HG02981 (cell line): ENCODE data around the gene TNFRSF13B.
A peak's percentile ranks its signal among the peaks of the same experiment; 100 is the strongest.
"Not testable (repeated sequence)": the region's sequence is repeated elsewhere in the genome, so short reads cannot be mapped to it uniquely, and the experiment has no call there.

Experiments
- ATAC-seq: cut with Tn5 transposase; IDR thresholded peaks from one replicate; pipeline ENCODE4 v1.9.1; 2021; ENCODE audit warnings: mild to moderate bottlenecking, moderate library complexity; ENCODE audit not compliant: unreplicated experiment

The TNFRSF13B gene

GRCh38 chr17:16987830-16988601 is 16.1 kb upstream of the TNFRSF13B start:
- ATAC-seq = peak; percentile 71

- no peak for ATAC-seq
These were observed 15.3 kb upstream of the TNFRSF13B start for GRCh38 chr17:16987066-16987829.

- ATAC-seq = no peak
These were observed 14.5 kb upstream of the TNFRSF13B start for GRCh38 chr17:16986391-16986790.

GRCh38 chr17:16981928-16982327 is 10.0 kb upstream of the TNFRSF13B start:
- no peak for ATAC-seq

- ATAC-seq = peak; percentile 52
These were observed 9.2 kb upstream of the TNFRSF13B start for GRCh38 chr17:16980813-16981731.

GRCh38 chr17:16980061-16980460 is 8.1 kb upstream of the TNFRSF13B start:
- no peak for ATAC-seq

- ATAC-seq = not testable (repeated sequence)
These were observed 7.4 kb upstream of the TNFRSF13B start for GRCh38 chr17:16979237-16979823.

- ATAC-seq = no peak
These were observed 6.0 kb upstream of the TNFRSF13B start for GRCh38 chr17:16977932-16978331.

GRCh38 chr17:16976725-16977550 is 5.0 kb upstream of the TNFRSF13B start:
- no peak for ATAC-seq

GRCh38 chr17:16975744-16976625 is 4.1 kb upstream of the TNFRSF13B start:
- no peak for ATAC-seq

GRCh38 chr17:16975277-16975651 is 3.3 kb upstream of the TNFRSF13B start:
- ATAC-seq = no peak

GRCh38 chr17:16974569-16975276 is 2.8 kb upstream of the TNFRSF13B start:
- ATAC-seq = no peak

GRCh38 chr17:16973760-16974540 is 2.0 kb upstream of the TNFRSF13B start:
- peak; percentile 31 for ATAC-seq

GRCh38 chr17:16973043-16973442 is 1.1 kb upstream of the TNFRSF13B start:
- ATAC-seq = not testable (repeated sequence)

GRCh38 chr17:16972346-16972745 is 428 bp upstream of the TNFRSF13B start:
- no peak for ATAC-seq

- no peak for ATAC-seq
These were observed 1.7 kb downstream of the TNFRSF13B start for GRCh38 chr17:16969931-16970906.
